NB4 (cell line): ENCODE data around the gene SYCP3.

Experiments
- CTCF ChIP-seq: IDR thresholded peaks from one replicate; pipeline ENCODE4 v1.5.1; 2012; ENCODE audit warnings: low read depth, low read length
- MAX ChIP-seq: IDR thresholded peaks from 2 replicates; pipeline ENCODE4 v1.6.1; 2011; ENCODE audit warnings: low read depth, low read length
- POLR2A ChIP-seq: IDR thresholded peaks from 2 replicates; pipeline ENCODE4 v1.6.1; 2011; ENCODE audit warnings: mild to moderate bottlenecking; ENCODE audit not compliant: insufficient read length; ENCODE audit errors: extremely low read depth

DNA sequence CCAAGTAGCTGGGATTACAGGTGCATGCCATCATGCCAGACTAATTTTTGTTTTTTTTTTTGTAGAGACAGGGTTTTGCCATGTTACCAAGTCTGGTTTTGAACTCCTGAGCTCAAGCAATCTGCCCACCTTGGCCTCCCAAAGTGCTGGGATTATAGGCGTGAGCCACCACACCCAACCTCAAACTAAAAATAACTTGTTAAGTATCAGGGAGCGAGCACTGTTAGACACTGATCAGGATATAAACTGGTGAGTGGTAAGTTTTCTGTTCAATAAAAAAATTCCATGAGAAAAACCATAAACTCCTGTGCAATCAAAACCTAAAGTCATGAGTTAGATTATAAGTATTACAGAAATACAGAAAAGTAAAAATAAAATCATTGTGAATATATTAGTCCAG is 44.6 kb upstream of the SYCP3 start:
- TF ChIP-seq POLR2A, result no peak
- TF ChIP-seq CTCF, result no peak
- TF ChIP-seq MAX, result no peak
